NCI-H748 treated with DMSO at 0.1 percent for 48 hours (cell line): ENCODE measurements around the gene RTKN.
"Not testable (repeated sequence)": the region's sequence is repeated elsewhere in the genome, so short reads cannot be mapped to it uniquely, and the experiment has no call there.

Source experiments
- DNase-seq: peaks from one replicate; lab custom pipeline; 2025; lab: John Stamatoyannopoulos, UW

Gene RTKN

GRCh38 chr2:74436848-74437695, 4.7 kb downstream of the RTKN start:
- no peak for DNase-seq

- DNase-seq: no peak
Observed at GRCh38 chr2:74436111-74436805, 5.5 kb downstream of the RTKN start.

- no peak for DNase-seq
Observed at GRCh38 chr2:74430502-74430901, 11.2 kb downstream of the RTKN start.

GRCh38 chr2:74429487-74430451, 12.0 kb downstream of the RTKN start:
- DNase-seq: no peak

- no peak for DNase-seq
Observed at GRCh38 chr2:74428675-74429074, 13.1 kb downstream of the RTKN start.

GRCh38 chr2:74427551-74427950, 14.2 kb downstream of the RTKN start:
- DNase-seq: no peak

- no peak for DNase-seq
Observed at GRCh38 chr2:74426181-74426758, 15.5 kb downstream of the RTKN start.

GRCh38 chr2:74425523-74425922, 16.2 kb downstream of the RTKN start:
- no peak for DNase-seq

GRCh38 chr2:74424995-74425406, 16.7 kb downstream of the RTKN start:
- no peak for DNase-seq

GRCh38 chr2:74424139-74424992, 17.4 kb downstream of the RTKN start:
- no peak for DNase-seq

- DNase-seq: no peak
Observed at GRCh38 chr2:74423231-74424095, 18.3 kb downstream of the RTKN start.

- peak; percentile 79 for DNase-seq
Observed at GRCh38 chr2:74421221-74421870, 20.4 kb downstream of the RTKN start, which contains the start of the genes C2orf81 and WDR54. Gene C2orf81, minus strand, starts transcription at chr2:74421619. Its CDS starts 59 bp downstream, at chr2:74421560. Gene WDR54, plus strand, starts transcription at chr2:74421730. Its CDS starts 424 bp downstream, at chr2:74422154.

- DNase-seq: not testable (repeated sequence)
Observed at GRCh38 chr2:74420443-74421103, 21.2 kb downstream of the RTKN start.

- DNase-seq: no peak
Observed at GRCh38 chr2:74420006-74420405, 21.7 kb downstream of the RTKN start.

- DNase-seq: no peak
Observed at GRCh38 chr2:74419345-74419744, 22.4 kb downstream of the RTKN start.

- DNase-seq: no peak
Observed at GRCh38 chr2:74418312-74418711, 23.4 kb downstream of the RTKN start.

GRCh38 chr2:74417763-74418162, 24.0 kb downstream of the RTKN start:
- DNase-seq: no peak

- DNase-seq: no peak
Observed at GRCh38 chr2:74417197-74417596, 24.5 kb downstream of the RTKN start.

- no peak for DNase-seq
Observed at GRCh38 chr2:74416778-74417177, 25.0 kb downstream of the RTKN start.
